CD14-positive monocyte (primary cell): ENCODE data around the gene PIGH. TPM values are rescaled to one million over a fixed set of nuclear protein-coding genes. Genes with fewer than 3 reads are reported as not detected.

Source experiments
- DNase-seq, 3 donors: peaks; one replicate each; pipeline ENCODE4 v3.0.0-alpha.2; 2011 to 2022
- H2AFZ ChIP-seq: 2 replicates; pipeline ENCODE4 v1.6.0; 2012; ENCODE audit warnings: mild to moderate bottlenecking, low read depth, low read length, inconsistent platforms; ENCODE audit not compliant: insufficient read depth, poor library complexity, severe bottlenecking
- H3K27ac ChIP-seq, 2 donors: 1 replicate in 1 of 2; 2 replicates in 1 of 2; pipeline ENCODE4 v1.5.1; 2012 to 2013; ENCODE audit warnings: low read length in 2 of 2, control low read depth in 1 of 2, inconsistent platforms in 1 of 2, low read depth in 1 of 2, mild to moderate bottlenecking in 1 of 2
- H3K27me3 ChIP-seq, 2 donors: one replicate each; pipeline versions ENCODE4 v1.6.0 to v1.6.1; 2011 to 2013; ENCODE audit warnings: low read length in 2 of 2; ENCODE audit not compliant: control insufficient read depth in 2 of 2, insufficient read depth in 2 of 2
- H3K36me3 ChIP-seq, 2 donors: replicated peaks in 1 of 2; 1 replicate in 1 of 2; 2 replicates in 1 of 2; pipeline versions ENCODE4 v1.5.1 to v1.6.1; 2012 to 2013; ENCODE audit warnings: low read length in 2 of 2, control low read depth in 1 of 2, inconsistent platforms in 1 of 2, mild to moderate bottlenecking in 1 of 2; ENCODE audit not compliant: insufficient read depth in 2 of 2, control insufficient read depth in 1 of 2
- H3K4me1 ChIP-seq, 2 donors: 1 replicate in 1 of 2; 2 replicates in 1 of 2; pipeline versions ENCODE4 v1.5.1 to v1.6.1; 2012 to 2013; ENCODE audit warnings: low read length in 2 of 2, control low read depth in 1 of 2, inconsistent platforms in 1 of 2, mild to moderate bottlenecking in 1 of 2, moderate library complexity in 1 of 2; ENCODE audit not compliant: insufficient read depth in 2 of 2, control insufficient read depth in 1 of 2
- H3K4me2 ChIP-seq: replicated peaks from 2 replicates; pipeline ENCODE3; 2012; ENCODE audit warnings: low read length, moderate library complexity, mild to moderate bottlenecking; ENCODE audit not compliant: poor library complexity, severe bottlenecking; ENCODE audit errors: extremely low read depth
- H3K4me3 ChIP-seq, 3 experiments: fragments of 200-600 bp in 1 of 3; sonication (generic) in 1 of 3; replicated peaks in 1 of 3; 1 replicate in 2 of 3; 2 replicates in 1 of 3; pipeline ENCODE4 v1.5.1; 2011 to 2013; ENCODE audit warnings: low read length in 3 of 3, mild to moderate bottlenecking in 3 of 3, control low read depth in 2 of 3, low read depth in 2 of 3, inconsistent platforms in 1 of 3, moderate library complexity in 1 of 3
- H3K79me2 ChIP-seq: 2 replicates; pipeline ENCODE4 v1.6.0; 2012; ENCODE audit warnings: mild to moderate bottlenecking, control low read depth, inconsistent platforms, low read length, moderate library complexity; ENCODE audit not compliant: insufficient read depth
- H3K9ac ChIP-seq: 2 replicates; pipeline ENCODE4 v1.6.0; 2017; ENCODE audit warnings: low read length, mild to moderate bottlenecking; ENCODE audit not compliant: insufficient read depth, poor library complexity, severe bottlenecking
- H3K9me3 ChIP-seq, 2 donors: replicated peaks in 1 of 2; 1 replicate in 1 of 2; 2 replicates in 1 of 2; pipeline versions ENCODE4 v1.5.1 to v1.6.1; 2012 to 2013; ENCODE audit warnings: low read length in 2 of 2, control low read depth in 1 of 2; ENCODE audit not compliant: control insufficient read depth in 1 of 2, insufficient read depth in 1 of 2
- H4K20me1 ChIP-seq: 2 replicates; pipeline ENCODE4 v1.6.0; 2012; ENCODE audit warnings: mild to moderate bottlenecking, low read length, control low read depth, moderate library complexity; ENCODE audit not compliant: insufficient read depth
- H3K27ac Mint-ChIP-seq, 7 donors: one replicate each; pipeline ENCODE4 v1.8.0; 2020; ENCODE audit warnings: mild to moderate bottlenecking in 7 of 7, mixed read lengths in 7 of 7, moderate library complexity in 6 of 7, inconsistent platforms in 2 of 7
- H3K27me3 Mint-ChIP-seq, 3 donors: one replicate each; pipeline ENCODE4 v1.8.0; 2021 to 2022; ENCODE audit warnings: low read depth in 3 of 3, mild to moderate bottlenecking in 3 of 3, mixed read lengths in 3 of 3, moderate library complexity in 3 of 3, inconsistent platforms in 1 of 3
- H3K36me3 Mint-ChIP-seq, 2 donors: one replicate each; pipeline ENCODE4 v1.8.0; 2020; ENCODE audit warnings: mixed read lengths in 2 of 2, inconsistent platforms in 1 of 2, mild to moderate bottlenecking in 1 of 2
- H3K4me1 Mint-ChIP-seq: one replicate; pipeline ENCODE4 v1.8.0; 2020; ENCODE audit warnings: mild to moderate bottlenecking, mixed read lengths
- H3K4me3 Mint-ChIP-seq, 2 donors: one replicate each; pipeline ENCODE4 v1.8.0; 2020; ENCODE audit warnings: mild to moderate bottlenecking in 2 of 2, mixed read lengths in 2 of 2, moderate library complexity in 1 of 2
- H3K9me3 Mint-ChIP-seq, 7 donors: one replicate each; pipeline ENCODE4 v1.8.0; 2020 to 2022; ENCODE audit warnings: mixed read lengths in 7 of 7, mild to moderate bottlenecking in 6 of 7, moderate library complexity in 6 of 7, inconsistent platforms in 2 of 7
- CTCF ChIP-seq: fragments of 200-600 bp; IDR thresholded peaks from one replicate; pipeline ENCODE4 v1.8.0; 2022; ENCODE audit warnings: antibody characterized with exemption, mild to moderate bottlenecking
- WGBS: methylation state at CpG from one replicate; pipeline ENCODE4 v1.1.5; 2013; ENCODE audit warnings: missing lambda C conversion rate; ENCODE audit not compliant: insufficient coverage; 5-methylcytosine and 5-hydroxymethylcytosine counted together
- intact Hi-C, 2 donors: fragments of 100-400 bp; cut with micrococcal nuclease; formaldehyde crosslinking; loops; one replicate each; pipeline versions ENCODE4 v1.15.0 to v1.15.1; 2023
- polyA plus RNA-seq, 3 donors: library from polyadenylated mRNA; depleted of rRNA in 1 of 3; unstranded in 2 of 3; stranded (reverse) in 1 of 3; fragments of 300-500 nt in 2 of 3; fragments of >200 nt in 1 of 3; fragmentation: Illumina TruSeq in 2 of 3; gene quantifications; 1 replicate in 2 of 3; 2 replicates in 1 of 3; pipeline ENCODE4 v1.2.3, GENCODE V29; 2012 to 2021

Gene PIGH
- polyA plus RNA-seq, 3 donors: 14.6 to 35.5 (median 18.0) TPM

GRCh38 chr14:67549734-67550133 is 50.3 kb downstream of the PIGH start:
- no peak for TF ChIP-seq CTCF
- no peaks in the 10 kb centered on the region for H3K4me1 ChIP-seq
- H3K27me3 ChIP-seq: peaks cover 0 to 7% of the 10 kb centered on the region in 2 donors
- Mint-ChIP-seq H3K36me3 (no peaks in the 10 kb centered on the region), H3K27ac (no peak overlapping the region), H3K9me3 (peaks cover 0 to 3% (median 0%) of the 10 kb centered on the region in 7 donors), H3K27me3 (peaks cover 5 to 25% (median 6%) of the 10 kb centered on the region in 3 donors), H3K4me1 (peaks cover 5% of the 10 kb centered on the region), H3K4me3 (no peak overlapping the region)
- no peaks in the 10 kb centered on the region for H3K79me2 ChIP-seq
- H2AFZ ChIP-seq: no peak overlapping the region
- H3K27ac ChIP-seq: no peak overlapping the region
- H3K4me3 ChIP-seq: no peak overlapping the region
- H3K9ac ChIP-seq: no peak overlapping the region
- no peaks in the 10 kb centered on the region for H4K20me1 ChIP-seq
- no peak for DNase-seq
- intact Hi-C loops: no loop called here
- H3K4me2 ChIP-seq: no peak overlapping the region
- H3K36me3 ChIP-seq: no peaks in the 10 kb centered on the region
- WGBS: 100% methylated on average over 1 of the region's 4 CpGs
- H3K9me3 ChIP-seq: no peaks in the 10 kb centered on the region

- no peak for DNase-seq
- intact Hi-C loops: no loop called here
- Histone ChIP-seq H3K4me1 (no peaks in the 10 kb centered on the region), H3K9ac (no peak overlapping the region), H3K36me3 (no peaks in the 10 kb centered on the region), H3K27me3 (peaks cover 17 to 29% of the 10 kb centered on the region in 2 donors), H4K20me1 (no peaks in the 10 kb centered on the region), H3K27ac (no peak overlapping the region), H3K4me2 (no peak overlapping the region), H3K9me3 (no peaks in the 10 kb centered on the region), H2AFZ (no peak overlapping the region), H3K79me2 (no peaks in the 10 kb centered on the region), H3K4me3 (no peak overlapping the region)
- H3K36me3 Mint-ChIP-seq: no peaks in the 10 kb centered on the region
- H3K4me3 Mint-ChIP-seq: no peak overlapping the region
- H3K27me3 Mint-ChIP-seq: peaks cover 17 to 36% (median 20%) of the 10 kb centered on the region in 3 donors
- WGBS: 89% methylated on average over 3 of the region's 5 CpGs
- no peak overlapping the region for H3K27ac Mint-ChIP-seq
- no peaks in the 10 kb centered on the region for H3K4me1 Mint-ChIP-seq
- H3K9me3 Mint-ChIP-seq: peaks cover 0 to 3% (median 2%) of the 10 kb centered on the region in 7 donors
- TF ChIP-seq CTCF: no peak
These were observed 52.8 kb downstream of the PIGH start for GRCh38 chr14:67547224-67547780.
